HepG2 (cell line): ENCODE results near the gene EIF3A. TPM values are rescaled to one million over a fixed set of nuclear protein-coding genes. Genes with fewer than 3 reads are reported as not detected.

ENCODE experiments used
- ARID5B ChIP-seq: IDR thresholded peaks from 2 replicates; pipeline ENCODE4 v1.4.0; 2020; ENCODE audit warnings: mild to moderate bottlenecking, missing genetic modification reagents
- ARNT ChIP-seq: fragments of 450-650 bp; IDR thresholded peaks from 2 replicates; pipeline ENCODE4 v1.6.1; 2017
- ATF2 ChIP-seq: sonication (generic); formaldehyde crosslinking; IDR thresholded peaks from 2 replicates; pipeline ENCODE4 v1.4.0; 2020; ENCODE audit warnings: missing genetic modification reagents
- BRD4 ChIP-seq: sonication (generic); formaldehyde crosslinking; IDR thresholded peaks from 2 replicates; pipeline ENCODE4 v1.4.0; 2020; ENCODE audit warnings: missing genetic modification reagents
- CENPBD1 ChIP-seq: sonication (generic); formaldehyde crosslinking; IDR thresholded peaks from 2 replicates; pipeline ENCODE4 v1.8.0; 2022; ENCODE audit warnings: missing genetic modification reagents, low read depth, mild to moderate bottlenecking, borderline replicate concordance
- GPBP1L1 ChIP-seq: sonication (generic); formaldehyde crosslinking; IDR thresholded peaks from 2 replicates; pipeline ENCODE4 v1.5.0; 2020; ENCODE audit warnings: mild to moderate bottlenecking, missing genetic modification reagents
- HOXA5 ChIP-seq: sonication (generic); formaldehyde crosslinking; IDR thresholded peaks from 2 replicates; pipeline ENCODE4 v1.4.0; 2020; ENCODE audit warnings: missing genetic modification reagents
- NCOR1 ChIP-seq: fragments of 200-600 bp; sonication (generic); IDR thresholded peaks from 2 replicates; pipeline ENCODE4 v1.7.0; 2017; ENCODE audit warnings: antibody characterized with exemption, low read length, borderline replicate concordance
- NFE2 ChIP-seq: sonication (generic); formaldehyde crosslinking; IDR thresholded peaks from 2 replicates; pipeline ENCODE4 v1.4.0; 2020; ENCODE audit warnings: missing genetic modification reagents
- NFIC ChIP-seq: IDR thresholded peaks from 2 replicates; pipeline ENCODE4 v1.6.1; 2012; ENCODE audit warnings: mild to moderate bottlenecking, low read length, inconsistent platforms
- POGK ChIP-seq: sonication (generic); formaldehyde crosslinking; conservative IDR thresholded peaks from 2 replicates; pipeline ENCODE4 v1.8.0; 2022; ENCODE audit warnings: mild to moderate bottlenecking, moderate library complexity, missing genetic modification reagents
- SKI ChIP-seq: fragments of 450-650 bp; IDR thresholded peaks from one replicate; pipeline ENCODE4 v1.6.1; 2018; ENCODE audit warnings: mild to moderate bottlenecking; ENCODE audit not compliant: partially characterized antibody
- ZMAT5 ChIP-seq: sonication (generic); formaldehyde crosslinking; IDR thresholded peaks from 2 replicates; pipeline ENCODE4 v1.5.0; 2020; ENCODE audit warnings: mild to moderate bottlenecking, low read depth, missing genetic modification reagents, borderline replicate concordance
- ZNF251 ChIP-seq: sonication (generic); formaldehyde crosslinking; IDR thresholded peaks from 2 replicates; pipeline ENCODE4 v1.9.0; 2021; ENCODE audit warnings: mild to moderate bottlenecking, missing genetic modification reagents
- ZNF253 ChIP-seq: sonication (generic); formaldehyde crosslinking; IDR thresholded peaks from 2 replicates; pipeline ENCODE4 v1.8.0; 2022; ENCODE audit warnings: mild to moderate bottlenecking, missing genetic modification reagents, borderline replicate concordance
- ZNF678 ChIP-seq: sonication (generic); formaldehyde crosslinking; IDR thresholded peaks from 2 replicates; pipeline ENCODE4 v1.4.0; 2020; ENCODE audit warnings: mild to moderate bottlenecking, missing genetic modification reagents
- ZNF703 ChIP-seq: sonication (generic); formaldehyde crosslinking; IDR thresholded peaks from 2 replicates; pipeline ENCODE4 v1.5.1; 2020; ENCODE audit warnings: missing genetic modification reagents, mild to moderate bottlenecking, moderate library complexity, borderline replicate concordance
- ZNF770 ChIP-seq: sonication (generic); formaldehyde crosslinking; IDR thresholded peaks from 2 replicates; pipeline ENCODE4 v1.5.0; 2020; ENCODE audit warnings: mild to moderate bottlenecking, missing genetic modification reagents
- ZNF792 ChIP-seq: IDR thresholded peaks from 2 replicates; pipeline ENCODE4 v1.6.1; 2016
- polyA plus RNA-seq, 8 experiments: library from polyadenylated mRNA; depleted of rRNA in 3 of 8; stranded (reverse) in 7 of 8; unstranded in 1 of 8; fragments of >200 nt; fragmentation: Illumina TruSeq in 4 of 8; extraction: Trizol in 4 of 8; gene quantifications; 2 replicates each; pipeline versions ENCODE4 v1.2.1 to v1.2.3, GENCODE V29; 2011 to 2016; ENCODE audit warnings: low read depth in 4 of 8, missing spikeins in 1 of 8, mixed read lengths in 1 of 8; ENCODE audit not compliant: insufficient read depth in 1 of 8
- total RNA-seq, 5 experiments: library from RNA; depleted of rRNA; stranded (reverse); fragments of >200 nt; fragmentation: Illumina TruSeq; extraction: Trizol; gene quantifications; 2 replicates each; pipeline ENCODE4 v1.2.3, GENCODE V29; 2016; ENCODE audit warnings: low read depth in 1 of 5

EIF3A gene
- total and polyA plus RNA-seq, 2 of the 13 experiments (the other 11 are each of a cell fraction or from before 2014, with no cell fraction given) = 25.6 to 117 TPM

GRCh38 chr10:119120413-119120867 lies 39.8 kb upstream of the EIF3A start (continued):
- TF ChIP-seq POGK (CRISPR knock-in tag) (peak; percentile 68), ATF2 (CRISPR knock-in tag) (peak; percentile 84), ZNF678 (CRISPR knock-in tag) (no peak), ZNF703 (CRISPR knock-in tag) (peak; percentile 63; the same call in 1 of the 2 replicates), CENPBD1 (CRISPR knock-in tag) (no peak; the same call in 1 of the 2 replicates), BRD4 (CRISPR knock-in tag) (no peak), ARNT (no peak), ARID5B (CRISPR knock-in tag) (peak; percentile 96), ZNF253 (CRISPR knock-in tag) (no peak), NFIC (peak; percentile 92), ZMAT5 (CRISPR knock-in tag) (no peak), HOXA5 (CRISPR knock-in tag) (0 out of 2 replicates have a peak, but pooled peaks have one; percentile 68), ZNF792 (CRISPR knock-in tag) (peak; percentile 74; the same call in 1 of the 2 replicates), SKI (peak; percentile 98), ZNF251 (no peak), NCOR1 (peak; percentile 99), GPBP1L1 (CRISPR knock-in tag) (no peak), NFE2 (CRISPR knock-in tag) (peak; percentile 95), ZNF770 (CRISPR knock-in tag) (peak; percentile 68)
